ENCODE data around the gene JAKMIP1. TPM values are rescaled to one million over a fixed set of nuclear protein-coding genes. Genes with fewer than 3 reads are reported as not detected.

JAKMIP1 gene
- total RNA-seq, 2 donors from 2014 or later = 0.78 to 1.3 TPM

- Histone ChIP-seq H3K27ac (no peak overlapping the region), H3K36me3 (replicated peaks in 1 of 2; ENCODE audit: insufficient read depth in 1 of 2, low read depth in 2 of 2) (no peaks in the 10 kb centered on the region), H3K9me3 (no peaks in the 10 kb centered on the region), H3K4me3 (no peak overlapping the region), H3K27me3 (no peaks in the 10 kb centered on the region), H3K4me1 (no peaks in the 10 kb centered on the region)
- intact Hi-C loops (cut with DNase I) = no loop called here
- WGBS, 2 donors = 36 to 44% methylated on average over 5 of the region's 5 CpGs
- DNase-seq (no peak), ATAC-seq (no peak)
- TF ChIP-seq POLR2A (IDR thresholded peaks at IDR 0.05) = no peak
- TF ChIP-seq, protein P1, sequence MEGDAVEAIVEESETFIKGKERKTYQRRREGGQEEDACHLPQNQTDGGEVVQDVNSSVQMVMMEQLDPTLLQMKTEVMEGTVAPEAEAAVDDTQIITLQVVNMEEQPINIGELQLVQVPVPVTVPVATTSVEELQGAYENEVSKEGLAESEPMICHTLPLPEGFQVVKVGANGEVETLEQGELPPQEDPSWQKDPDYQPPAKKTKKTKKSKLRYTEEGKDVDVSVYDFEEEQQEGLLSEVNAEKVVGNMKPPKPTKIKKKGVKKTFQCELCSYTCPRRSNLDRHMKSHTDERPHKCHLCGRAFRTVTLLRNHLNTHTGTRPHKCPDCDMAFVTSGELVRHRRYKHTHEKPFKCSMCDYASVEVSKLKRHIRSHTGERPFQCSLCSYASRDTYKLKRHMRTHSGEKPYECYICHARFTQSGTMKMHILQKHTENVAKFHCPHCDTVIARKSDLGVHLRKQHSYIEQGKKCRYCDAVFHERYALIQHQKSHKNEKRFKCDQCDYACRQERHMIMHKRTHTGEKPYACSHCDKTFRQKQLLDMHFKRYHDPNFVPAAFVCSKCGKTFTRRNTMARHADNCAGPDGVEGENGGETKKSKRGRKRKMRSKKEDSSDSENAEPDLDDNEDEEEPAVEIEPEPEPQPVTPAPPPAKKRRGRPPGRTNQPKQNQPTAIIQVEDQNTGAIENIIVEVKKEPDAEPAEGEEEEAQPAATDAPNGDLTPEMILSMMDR (IDR thresholded peaks at IDR 0.05) = no peak
These were observed 168.5 kb downstream of the JAKMIP1 start for GRCh38 chr4:6031846-6032245.

DNA sequence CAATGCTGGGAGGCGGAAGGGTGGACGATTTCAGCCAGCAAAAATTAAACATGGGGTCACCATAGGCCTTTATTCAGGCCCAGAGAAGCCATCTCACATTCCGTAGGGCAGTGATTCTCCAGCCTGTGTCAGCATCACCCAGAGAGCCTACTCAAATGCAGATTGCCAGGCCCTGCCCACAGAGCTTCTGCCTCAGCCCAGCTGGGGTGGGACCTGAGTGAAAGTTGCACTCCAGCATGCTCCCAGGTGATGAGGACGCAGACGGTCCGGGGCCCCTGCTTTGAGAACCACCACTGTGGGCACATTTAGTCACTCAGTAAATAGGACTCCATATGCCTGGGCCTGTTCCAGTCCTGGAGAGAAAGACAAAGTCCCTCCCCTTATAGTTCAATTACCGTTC is 169.7 kb downstream of the JAKMIP1 start:
- intact Hi-C loops (cut with DNase I) = no loop called here
- no peaks in the 10 kb centered on the region for H3K9me3 ChIP-seq
- H3K4me1 ChIP-seq = no peaks in the 10 kb centered on the region
- ATAC-seq (no peak), DNase-seq (no peak)
- TF ChIP-seq POLR2A (IDR thresholded peaks at IDR 0.05) = no peak
- TF ChIP-seq, protein P1 (IDR thresholded peaks at IDR 0.05) = no peak
- H3K36me3 ChIP-seq (replicated peaks in 1 of 2; ENCODE audit: insufficient read depth in 1 of 2, low read depth in 2 of 2) = no peaks in the 10 kb centered on the region
- WGBS, 2 donors = 59 to 68% methylated on average over 7 of the region's 7 CpGs
- H3K27ac ChIP-seq = no peak overlapping the region
- no peak overlapping the region for H3K4me3 ChIP-seq
- no peaks in the 10 kb centered on the region for H3K27me3 ChIP-seq

DNA sequence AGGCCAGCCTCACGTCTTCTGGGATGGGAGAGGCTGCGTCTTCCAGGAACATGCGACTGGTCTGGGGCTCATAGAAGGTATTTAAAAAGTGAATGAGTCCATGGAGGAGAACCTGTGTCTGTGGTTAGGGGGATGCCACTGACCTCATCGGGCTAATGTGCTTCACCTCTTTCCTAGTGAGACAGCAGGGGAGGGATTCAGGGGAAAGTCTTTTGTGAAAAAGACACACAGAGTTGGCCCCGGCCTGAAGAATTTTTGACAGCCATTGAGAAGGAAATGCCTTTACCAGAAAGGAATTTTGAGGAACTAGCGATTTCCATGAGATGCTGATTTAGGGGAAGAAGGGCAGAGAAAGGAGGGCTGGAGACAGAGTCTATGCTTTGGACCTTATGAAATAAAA is 171.1 kb downstream of the JAKMIP1 start:
- no peak overlapping the region for H3K27ac ChIP-seq
- no peak for TF ChIP-seq POLR2A (IDR thresholded peaks at IDR 0.05)
- TF ChIP-seq, protein P1 (IDR thresholded peaks at IDR 0.05) = no peak
- H3K27me3 ChIP-seq = no peaks in the 10 kb centered on the region
- no peak for DNase-seq
- H3K36me3 ChIP-seq (replicated peaks in 1 of 2; ENCODE audit: insufficient read depth in 1 of 2, low read depth in 2 of 2) = no peaks in the 10 kb centered on the region
- H3K4me3 ChIP-seq = no peak overlapping the region
- 49 to 54% methylated on average over 6 of the region's 6 CpGs for WGBS, 2 donors
- no peaks in the 10 kb centered on the region for H3K9me3 ChIP-seq
- no peaks in the 10 kb centered on the region for H3K4me1 ChIP-seq
- no peak for ATAC-seq
- intact Hi-C loops (cut with DNase I) = no loop called here

GRCh38 chr4:6028168-6028567 is 172.2 kb downstream of the JAKMIP1 start:
- no peaks in the 10 kb centered on the region for H3K4me1 ChIP-seq
- H3K9me3 ChIP-seq = no peaks in the 10 kb centered on the region
- H3K36me3 ChIP-seq (replicated peaks in 1 of 2; ENCODE audit: insufficient read depth in 1 of 2, low read depth in 2 of 2) = no peaks in the 10 kb centered on the region
- H3K27me3 ChIP-seq = no peaks in the 10 kb centered on the region
- WGBS, 2 donors = 61 to 72% methylated on average over 7 to 10 of the region's 10 CpGs
- ATAC-seq = no peak
- TF ChIP-seq POLR2A (IDR thresholded peaks at IDR 0.05) = no peak
- TF ChIP-seq, protein P1 (IDR thresholded peaks at IDR 0.05) = no peak
- intact Hi-C loops (cut with DNase I) = no loop called here
- no peak overlapping the region for H3K4me3 ChIP-seq
- no peak overlapping the region for H3K27ac ChIP-seq
- DNase-seq = no peak

DNA sequence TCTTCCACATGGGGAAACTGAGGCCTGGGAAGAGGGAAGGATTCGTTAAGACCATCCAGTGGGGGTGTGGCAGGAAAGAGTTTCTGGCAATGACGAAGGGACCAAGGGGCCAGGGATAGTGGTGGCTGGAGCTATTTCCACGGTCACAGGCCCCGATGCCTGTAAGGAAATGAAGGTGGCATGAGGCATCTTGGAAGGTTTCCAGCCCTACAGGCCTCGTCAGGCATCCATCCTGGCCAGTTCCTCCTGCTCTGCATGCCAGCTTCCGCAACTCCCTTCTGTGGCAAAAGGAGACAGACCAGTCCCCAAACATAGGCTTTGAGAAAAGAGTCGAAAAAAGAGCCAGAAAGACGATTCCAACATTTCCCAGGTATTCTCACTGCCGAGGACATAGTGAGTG is 173.0 kb downstream of the JAKMIP1 start:
- no peaks in the 10 kb centered on the region for H3K27me3 ChIP-seq
- H3K27ac ChIP-seq = no peak overlapping the region
- H3K36me3 ChIP-seq (replicated peaks in 1 of 2; ENCODE audit: insufficient read depth in 1 of 2, low read depth in 2 of 2) = no peaks in the 10 kb centered on the region
- no peaks in the 10 kb centered on the region for H3K9me3 ChIP-seq
- TF ChIP-seq POLR2A (IDR thresholded peaks at IDR 0.05) = no peak
- TF ChIP-seq, protein P1 (IDR thresholded peaks at IDR 0.05) = no peak
- intact Hi-C loops (cut with DNase I) = no loop called here
- no peaks in the 10 kb centered on the region for H3K4me1 ChIP-seq
- no peak for ATAC-seq
- WGBS, 2 donors = 60 to 66% methylated on average over 9 of the region's 9 CpGs
- no peak overlapping the region for H3K4me3 ChIP-seq
- DNase-seq = no peak

Data from body of pancreas (tissue), 4 donors.